HEK293 (cell line): ENCODE data around the gene FKBP5.

ENCODE experiments used
- GLIS1 ChIP-seq: fragments of 450-650 bp; formaldehyde crosslinking; IDR thresholded peaks from 2 replicates; pipeline ENCODE4 v1.5.1; 2016; ENCODE audit warnings: missing biosample characterization, missing genetic modification characterization
- MYNN ChIP-seq: fragments of 450-650 bp; formaldehyde crosslinking; IDR thresholded peaks from 2 replicates; pipeline ENCODE4 v1.5.1; 2016; ENCODE audit warnings: missing biosample characterization, missing genetic modification characterization, borderline replicate concordance
- ZNF157 ChIP-seq: fragments of 450-650 bp; formaldehyde crosslinking; IDR thresholded peaks from 2 replicates; pipeline ENCODE4 v1.5.1; 2016; ENCODE audit warnings: missing biosample characterization, missing genetic modification characterization
- ZNF174 ChIP-seq: fragments of 450-650 bp; formaldehyde crosslinking; IDR thresholded peaks from 2 replicates; pipeline ENCODE4 v1.5.0; 2017; ENCODE audit warnings: missing biosample characterization, mild to moderate bottlenecking, missing genetic modification characterization
- ZNF175 ChIP-seq: fragments of 450-650 bp; formaldehyde crosslinking; IDR thresholded peaks from 2 replicates; pipeline ENCODE4 v1.5.1; 2016; ENCODE audit warnings: missing biosample characterization, missing genetic modification characterization
- ZNF23 ChIP-seq: fragments of 450-650 bp; formaldehyde crosslinking; IDR thresholded peaks from 2 replicates; pipeline ENCODE4 v1.5.1; 2016; ENCODE audit warnings: missing biosample characterization, missing genetic modification characterization, borderline replicate concordance
- ZNF274 ChIP-seq, 2 experiments: fragments of 200-500 bp in 1 of 2; fragments of 450-650 bp in 1 of 2; sonication (Bioruptor generic) in 1 of 2; formaldehyde crosslinking in 1 of 2; IDR thresholded peaks; 2 replicates each; pipeline versions ENCODE4 v1.5.1 to v1.6.1; 2014 to 2016; ENCODE audit warnings: borderline replicate concordance in 1 of 2, inconsistent platforms in 1 of 2, low read length in 1 of 2, missing biosample characterization in 1 of 2, missing genetic modification characterization in 1 of 2
- TF ChIP-seq, protein P1 (sequence below): fragments of 450-650 bp; formaldehyde crosslinking; IDR thresholded peaks from 2 replicates; pipeline ENCODE4 v1.5.1; 2016; ENCODE audit warnings: missing biosample characterization, missing genetic modification characterization
- TF ChIP-seq, protein P2 (sequence below): fragments of 450-650 bp; formaldehyde crosslinking; IDR thresholded peaks from 2 replicates; pipeline ENCODE4 v1.5.1; 2016; ENCODE audit warnings: missing biosample characterization, missing genetic modification characterization
- TF ChIP-seq, protein P3 (sequence below): fragments of 450-650 bp; formaldehyde crosslinking; IDR thresholded peaks from 2 replicates; pipeline ENCODE4 v1.5.1; 2016; ENCODE audit warnings: missing biosample characterization, missing genetic modification characterization
- TF ChIP-seq, protein P4 (sequence below): sonication (generic); formaldehyde crosslinking; IDR thresholded peaks from 2 replicates; pipeline ENCODE4 v1.8.1; 2022; ENCODE audit warnings: mild to moderate bottlenecking, moderate library complexity, missing genetic modification reagents
- TF ChIP-seq, protein P5 (sequence below): IDR thresholded peaks from 2 replicates; pipeline ENCODE4 v1.6.1; 2011; ENCODE audit warnings: mild to moderate bottlenecking, low read depth, low read length, borderline replicate concordance

DNA sequence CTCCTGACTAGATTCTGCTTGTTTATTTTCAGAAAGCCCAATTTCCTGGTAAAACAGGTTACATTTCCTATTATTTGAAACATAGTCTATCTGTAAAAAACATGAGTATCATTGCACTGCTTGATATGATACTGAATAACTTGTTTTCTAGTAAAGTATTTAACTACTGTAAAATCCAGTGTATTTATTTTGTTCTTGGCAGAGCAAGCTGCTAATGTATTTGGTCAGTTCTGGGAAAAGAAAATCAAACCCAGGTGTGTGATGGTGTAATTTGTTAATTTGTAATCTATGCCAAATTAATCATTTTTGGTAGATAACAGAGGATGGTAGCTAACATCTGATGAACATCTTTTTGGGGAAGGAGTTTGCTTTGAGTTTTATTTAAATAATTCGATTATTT, 50.8 kb downstream of the FKBP5 start:
- TF ChIP-seq, protein P1, sequence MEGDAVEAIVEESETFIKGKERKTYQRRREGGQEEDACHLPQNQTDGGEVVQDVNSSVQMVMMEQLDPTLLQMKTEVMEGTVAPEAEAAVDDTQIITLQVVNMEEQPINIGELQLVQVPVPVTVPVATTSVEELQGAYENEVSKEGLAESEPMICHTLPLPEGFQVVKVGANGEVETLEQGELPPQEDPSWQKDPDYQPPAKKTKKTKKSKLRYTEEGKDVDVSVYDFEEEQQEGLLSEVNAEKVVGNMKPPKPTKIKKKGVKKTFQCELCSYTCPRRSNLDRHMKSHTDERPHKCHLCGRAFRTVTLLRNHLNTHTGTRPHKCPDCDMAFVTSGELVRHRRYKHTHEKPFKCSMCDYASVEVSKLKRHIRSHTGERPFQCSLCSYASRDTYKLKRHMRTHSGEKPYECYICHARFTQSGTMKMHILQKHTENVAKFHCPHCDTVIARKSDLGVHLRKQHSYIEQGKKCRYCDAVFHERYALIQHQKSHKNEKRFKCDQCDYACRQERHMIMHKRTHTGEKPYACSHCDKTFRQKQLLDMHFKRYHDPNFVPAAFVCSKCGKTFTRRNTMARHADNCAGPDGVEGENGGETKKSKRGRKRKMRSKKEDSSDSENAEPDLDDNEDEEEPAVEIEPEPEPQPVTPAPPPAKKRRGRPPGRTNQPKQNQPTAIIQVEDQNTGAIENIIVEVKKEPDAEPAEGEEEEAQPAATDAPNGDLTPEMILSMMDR: no peak
- TF ChIP-seq, protein P2, sequence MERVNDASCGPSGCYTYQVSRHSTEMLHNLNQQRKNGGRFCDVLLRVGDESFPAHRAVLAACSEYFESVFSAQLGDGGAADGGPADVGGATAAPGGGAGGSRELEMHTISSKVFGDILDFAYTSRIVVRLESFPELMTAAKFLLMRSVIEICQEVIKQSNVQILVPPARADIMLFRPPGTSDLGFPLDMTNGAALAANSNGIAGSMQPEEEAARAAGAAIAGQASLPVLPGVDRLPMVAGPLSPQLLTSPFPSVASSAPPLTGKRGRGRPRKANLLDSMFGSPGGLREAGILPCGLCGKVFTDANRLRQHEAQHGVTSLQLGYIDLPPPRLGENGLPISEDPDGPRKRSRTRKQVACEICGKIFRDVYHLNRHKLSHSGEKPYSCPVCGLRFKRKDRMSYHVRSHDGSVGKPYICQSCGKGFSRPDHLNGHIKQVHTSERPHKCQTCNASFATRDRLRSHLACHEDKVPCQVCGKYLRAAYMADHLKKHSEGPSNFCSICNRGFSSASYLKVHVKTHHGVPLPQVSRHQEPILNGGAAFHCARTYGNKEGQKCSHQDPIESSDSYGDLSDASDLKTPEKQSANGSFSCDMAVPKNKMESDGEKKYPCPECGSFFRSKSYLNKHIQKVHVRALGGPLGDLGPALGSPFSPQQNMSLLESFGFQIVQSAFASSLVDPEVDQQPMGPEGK: no peak
- TF ChIP-seq, protein P3, sequence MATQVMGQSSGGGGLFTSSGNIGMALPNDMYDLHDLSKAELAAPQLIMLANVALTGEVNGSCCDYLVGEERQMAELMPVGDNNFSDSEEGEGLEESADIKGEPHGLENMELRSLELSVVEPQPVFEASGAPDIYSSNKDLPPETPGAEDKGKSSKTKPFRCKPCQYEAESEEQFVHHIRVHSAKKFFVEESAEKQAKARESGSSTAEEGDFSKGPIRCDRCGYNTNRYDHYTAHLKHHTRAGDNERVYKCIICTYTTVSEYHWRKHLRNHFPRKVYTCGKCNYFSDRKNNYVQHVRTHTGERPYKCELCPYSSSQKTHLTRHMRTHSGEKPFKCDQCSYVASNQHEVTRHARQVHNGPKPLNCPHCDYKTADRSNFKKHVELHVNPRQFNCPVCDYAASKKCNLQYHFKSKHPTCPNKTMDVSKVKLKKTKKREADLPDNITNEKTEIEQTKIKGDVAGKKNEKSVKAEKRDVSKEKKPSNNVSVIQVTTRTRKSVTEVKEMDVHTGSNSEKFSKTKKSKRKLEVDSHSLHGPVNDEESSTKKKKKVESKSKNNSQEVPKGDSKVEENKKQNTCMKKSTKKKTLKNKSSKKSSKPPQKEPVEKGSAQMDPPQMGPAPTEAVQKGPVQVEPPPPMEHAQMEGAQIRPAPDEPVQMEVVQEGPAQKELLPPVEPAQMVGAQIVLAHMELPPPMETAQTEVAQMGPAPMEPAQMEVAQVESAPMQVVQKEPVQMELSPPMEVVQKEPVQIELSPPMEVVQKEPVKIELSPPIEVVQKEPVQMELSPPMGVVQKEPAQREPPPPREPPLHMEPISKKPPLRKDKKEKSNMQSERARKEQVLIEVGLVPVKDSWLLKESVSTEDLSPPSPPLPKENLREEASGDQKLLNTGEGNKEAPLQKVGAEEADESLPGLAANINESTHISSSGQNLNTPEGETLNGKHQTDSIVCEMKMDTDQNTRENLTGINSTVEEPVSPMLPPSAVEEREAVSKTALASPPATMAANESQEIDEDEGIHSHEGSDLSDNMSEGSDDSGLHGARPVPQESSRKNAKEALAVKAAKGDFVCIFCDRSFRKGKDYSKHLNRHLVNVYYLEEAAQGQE (tag by site-specific recombination): no peak
- TF ChIP-seq MYNN (tag by site-specific recombination): no peak
- no peak for TF ChIP-seq ZNF23 (tag by site-specific recombination)
- TF ChIP-seq, protein P4, sequence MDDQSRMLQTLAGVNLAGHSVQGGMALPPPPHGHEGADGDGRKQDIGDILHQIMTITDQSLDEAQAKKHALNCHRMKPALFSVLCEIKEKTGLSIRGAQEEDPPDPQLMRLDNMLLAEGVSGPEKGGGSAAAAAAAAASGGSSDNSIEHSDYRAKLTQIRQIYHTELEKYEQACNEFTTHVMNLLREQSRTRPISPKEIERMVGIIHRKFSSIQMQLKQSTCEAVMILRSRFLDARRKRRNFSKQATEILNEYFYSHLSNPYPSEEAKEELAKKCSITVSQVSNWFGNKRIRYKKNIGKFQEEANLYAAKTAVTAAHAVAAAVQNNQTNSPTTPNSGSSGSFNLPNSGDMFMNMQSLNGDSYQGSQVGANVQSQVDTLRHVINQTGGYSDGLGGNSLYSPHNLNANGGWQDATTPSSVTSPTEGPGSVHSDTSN: no peak
- TF ChIP-seq ZNF274 (IDR thresholded peaks at IDR 0.05; ENCODE audit: low read length): no peak
- TF ChIP-seq ZNF274 (tag by site-specific recombination; IDR thresholded peaks at IDR 0.05; ENCODE audit: borderline replicate concordance): no peak
- TF ChIP-seq, protein P5, sequence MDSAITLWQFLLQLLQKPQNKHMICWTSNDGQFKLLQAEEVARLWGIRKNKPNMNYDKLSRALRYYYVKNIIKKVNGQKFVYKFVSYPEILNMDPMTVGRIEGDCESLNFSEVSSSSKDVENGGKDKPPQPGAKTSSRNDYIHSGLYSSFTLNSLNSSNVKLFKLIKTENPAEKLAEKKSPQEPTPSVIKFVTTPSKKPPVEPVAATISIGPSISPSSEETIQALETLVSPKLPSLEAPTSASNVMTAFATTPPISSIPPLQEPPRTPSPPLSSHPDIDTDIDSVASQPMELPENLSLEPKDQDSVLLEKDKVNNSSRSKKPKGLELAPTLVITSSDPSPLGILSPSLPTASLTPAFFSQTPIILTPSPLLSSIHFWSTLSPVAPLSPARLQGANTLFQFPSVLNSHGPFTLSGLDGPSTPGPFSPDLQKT: no peak
- no peak for TF ChIP-seq ZNF175
- TF ChIP-seq ZNF157 (tag by site-specific recombination): no peak
- TF ChIP-seq ZNF174 (tag by site-specific recombination): no peak
- TF ChIP-seq GLIS1: no peak
